GM19099 (cell line): ENCODE data around the gene TSC22D3.

ENCODE experiments used
- POLR2A ChIP-seq: IDR thresholded peaks from 3 replicates; pipeline ENCODE4 v1.6.1; 2011; ENCODE audit warnings: low read depth; ENCODE audit not compliant: insufficient read length; ENCODE audit errors: extremely low read depth

TSC22D3 gene

DNA sequence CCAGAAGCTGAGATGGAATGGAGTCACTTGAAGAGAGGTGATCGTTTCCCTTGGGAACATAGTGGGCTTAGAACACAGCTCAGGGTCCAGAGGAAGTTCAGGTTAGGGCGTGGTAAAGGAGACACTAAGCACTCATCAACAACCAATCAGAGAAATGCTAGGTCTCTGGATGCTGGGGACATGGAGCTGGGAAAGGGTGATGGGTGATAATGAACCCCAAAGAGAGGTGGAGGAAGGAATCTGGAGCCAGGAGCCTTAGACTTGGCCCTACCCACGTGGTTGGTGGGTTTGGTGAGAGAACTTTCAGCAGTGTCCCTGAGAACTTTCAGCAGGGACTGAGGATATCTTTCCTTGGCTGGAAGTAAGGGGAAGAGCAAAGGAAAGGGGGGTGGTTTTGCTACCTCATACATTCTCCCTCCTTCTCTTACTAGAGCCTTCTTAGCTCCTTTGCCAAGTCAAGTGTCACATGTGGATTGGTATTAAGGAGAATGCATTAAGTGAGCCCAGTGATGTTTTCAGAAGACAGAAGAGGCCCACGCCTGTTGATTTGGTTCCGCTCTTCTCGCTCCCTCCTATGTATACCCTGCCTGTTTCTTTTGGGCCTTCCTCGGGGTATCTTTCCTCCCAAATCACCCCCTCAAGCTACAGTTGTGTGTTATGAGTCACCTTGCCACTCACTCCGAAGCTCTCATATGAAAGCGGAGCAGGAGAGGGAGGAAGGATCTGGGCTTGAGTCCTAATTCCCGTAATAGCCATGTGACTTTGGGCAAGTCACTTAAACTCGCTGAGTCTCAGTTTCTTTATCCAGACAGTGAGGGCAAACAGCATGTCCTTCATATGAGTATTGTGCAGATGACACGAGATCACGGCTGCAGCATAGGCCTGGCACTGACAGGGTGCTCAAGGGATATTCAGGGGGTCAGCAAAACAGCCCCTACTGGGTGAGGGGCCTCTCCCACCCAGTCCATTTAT is 63.1 kb downstream of the TSC22D3 start:
- TF ChIP-seq POLR2A = no peak

DNA sequence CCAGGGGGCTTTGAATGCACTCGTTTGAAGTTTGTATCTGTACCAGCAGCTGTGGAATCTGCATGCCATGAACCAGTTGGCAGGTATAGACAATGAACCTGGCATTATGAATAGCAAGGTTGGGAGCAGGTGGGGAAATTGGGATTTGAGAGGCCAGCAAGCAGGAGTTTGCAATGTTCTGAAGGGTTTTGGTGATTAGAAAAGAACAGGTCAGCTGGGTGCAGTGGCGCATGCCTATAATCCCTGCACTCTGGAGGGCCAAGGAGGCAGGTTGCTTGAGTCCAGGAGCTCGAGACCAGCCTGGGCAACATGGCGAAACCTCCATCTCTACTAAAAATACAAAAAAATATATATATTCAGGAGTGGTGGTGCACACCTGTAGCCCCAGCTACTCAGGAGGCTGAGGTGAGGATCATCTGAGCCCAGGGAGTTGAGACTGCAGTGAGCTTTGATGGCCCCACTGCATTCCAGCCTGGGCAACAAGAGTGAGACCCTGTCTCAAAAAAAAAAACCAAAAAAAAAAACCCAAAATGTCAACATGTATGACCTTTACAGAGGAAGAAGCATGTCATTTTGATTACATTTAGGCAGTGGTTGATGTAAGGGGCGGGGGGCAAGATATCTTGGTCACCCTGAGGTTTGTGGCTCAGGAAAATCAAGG is 63.9 kb downstream of the TSC22D3 start:
- TF ChIP-seq POLR2A = no peak

DNA sequence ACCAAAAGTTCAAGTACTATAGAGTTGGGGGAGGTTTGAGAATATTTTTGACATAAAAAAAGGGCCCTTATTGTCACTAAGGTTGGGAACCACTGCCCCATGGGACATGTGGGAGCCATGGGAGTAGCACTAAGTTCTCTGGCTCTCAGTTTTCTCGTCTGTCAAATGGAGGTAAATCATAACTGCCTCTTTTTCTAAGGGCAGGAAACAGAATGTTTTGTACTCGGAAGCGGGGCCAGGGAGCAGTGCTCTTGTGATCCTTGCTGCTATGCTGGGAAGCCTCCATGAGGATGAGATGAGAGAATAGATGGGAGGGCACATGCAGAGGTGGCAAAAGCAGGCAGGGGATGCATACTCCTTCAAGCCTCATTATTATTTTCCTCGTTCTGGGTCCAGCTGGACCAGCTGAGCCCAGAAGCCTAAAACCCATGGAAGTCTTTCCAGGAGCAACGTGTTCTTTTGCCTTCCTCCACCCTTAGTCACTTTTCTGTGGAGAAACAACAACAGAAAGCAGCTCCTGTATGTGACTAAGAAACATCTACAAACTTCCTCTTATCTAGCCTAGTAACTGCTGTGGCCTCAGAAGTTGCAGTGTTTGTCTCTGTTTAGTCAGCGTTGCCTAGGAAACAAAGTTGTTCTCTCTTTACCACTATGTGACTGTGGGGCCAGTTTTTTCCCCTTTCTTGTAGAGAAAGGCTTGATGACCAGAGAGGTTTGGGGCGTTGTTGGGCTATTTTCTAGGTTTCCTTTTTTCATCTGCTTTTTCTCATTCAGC is 64.8 kb downstream of the TSC22D3 start:
- no peak for TF ChIP-seq POLR2A

DNA sequence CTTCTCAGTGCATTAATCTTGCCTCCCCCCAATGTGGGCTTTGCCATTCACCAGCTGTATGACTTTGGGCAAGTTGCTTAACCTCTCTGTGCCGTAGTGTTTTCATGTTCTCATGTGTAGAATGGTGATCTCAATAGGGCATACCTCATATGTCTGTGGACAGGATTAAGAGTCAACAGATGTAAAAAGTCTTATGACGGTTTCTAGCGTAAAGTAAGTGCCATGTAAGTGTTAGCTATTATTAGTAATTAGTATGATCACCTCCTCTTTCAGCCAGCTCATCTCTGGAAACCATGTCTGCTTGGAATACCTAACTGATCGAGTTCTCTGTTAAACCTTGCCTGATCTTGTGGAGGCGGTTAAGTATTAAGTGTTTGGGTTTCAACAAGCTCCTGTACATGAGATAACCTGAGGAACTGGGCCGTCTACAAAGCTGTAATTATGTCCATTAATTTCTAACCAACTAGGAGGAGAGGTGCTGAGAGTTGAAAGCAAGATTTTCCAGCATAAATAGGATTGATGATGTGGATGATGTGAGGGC is 66.3 kb downstream of the TSC22D3 start:
- no peak for TF ChIP-seq POLR2A

DNA sequence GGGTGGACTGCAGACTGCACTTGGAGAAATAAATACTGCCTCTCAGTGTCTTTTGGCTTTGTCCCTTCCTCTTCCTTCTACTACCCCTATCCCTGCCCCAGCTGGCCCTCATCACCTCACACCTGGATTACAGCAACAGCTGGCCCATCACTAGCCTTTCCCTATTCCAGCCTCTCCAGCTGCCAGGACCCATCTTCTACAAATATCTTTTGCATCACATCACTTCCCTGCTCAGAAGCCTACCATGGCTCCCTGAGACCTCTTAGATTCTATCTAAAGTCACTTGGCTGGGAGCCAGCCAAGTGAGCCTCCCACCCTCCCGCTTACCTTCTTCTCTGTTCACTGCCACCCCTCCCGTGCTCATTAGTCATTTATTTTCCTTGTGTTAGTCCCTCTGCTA is 66.8 kb downstream of the TSC22D3 start:
- TF ChIP-seq POLR2A = no peak

DNA sequence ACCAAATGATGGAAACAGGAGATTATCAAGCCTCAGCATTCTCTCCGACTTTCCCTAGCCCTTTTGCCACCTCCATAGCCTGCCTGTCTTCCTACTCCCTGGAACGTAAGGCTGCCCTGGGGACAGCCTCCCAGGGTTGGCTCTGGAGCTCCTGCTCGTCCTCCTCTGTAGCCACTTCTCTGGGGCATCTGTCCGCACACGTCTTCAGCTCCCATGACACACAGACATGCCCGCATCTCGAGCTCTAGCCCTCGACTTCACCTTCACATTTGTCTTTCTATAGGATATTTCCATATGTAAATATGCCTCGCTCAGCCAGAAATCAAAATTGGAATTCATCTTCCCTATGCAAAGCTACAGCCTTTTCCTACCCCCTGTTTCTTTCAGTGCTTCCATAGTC is 67.7 kb downstream of the TSC22D3 start:
- TF ChIP-seq POLR2A = no peak

DNA sequence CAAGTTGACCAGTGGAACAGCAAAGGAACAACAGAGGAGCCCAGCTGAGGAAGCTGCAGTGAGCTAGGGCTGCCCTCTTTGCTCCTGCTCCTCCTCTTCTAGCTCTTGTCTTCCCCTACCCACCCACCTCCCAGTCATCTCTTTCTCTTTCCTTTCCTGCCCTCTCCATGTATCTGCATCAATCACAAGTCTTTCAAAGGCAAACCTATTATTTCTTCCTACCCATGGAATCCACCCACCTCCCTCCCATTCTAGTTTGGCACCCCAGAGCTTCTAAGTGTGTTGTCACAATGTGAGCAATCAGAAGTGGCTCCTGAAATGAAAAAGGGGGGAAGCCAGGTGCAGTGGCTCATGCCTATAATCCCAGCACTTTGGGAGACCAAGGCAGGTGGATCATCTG is 69.3 kb downstream of the TSC22D3 start:
- TF ChIP-seq POLR2A = no peak

DNA sequence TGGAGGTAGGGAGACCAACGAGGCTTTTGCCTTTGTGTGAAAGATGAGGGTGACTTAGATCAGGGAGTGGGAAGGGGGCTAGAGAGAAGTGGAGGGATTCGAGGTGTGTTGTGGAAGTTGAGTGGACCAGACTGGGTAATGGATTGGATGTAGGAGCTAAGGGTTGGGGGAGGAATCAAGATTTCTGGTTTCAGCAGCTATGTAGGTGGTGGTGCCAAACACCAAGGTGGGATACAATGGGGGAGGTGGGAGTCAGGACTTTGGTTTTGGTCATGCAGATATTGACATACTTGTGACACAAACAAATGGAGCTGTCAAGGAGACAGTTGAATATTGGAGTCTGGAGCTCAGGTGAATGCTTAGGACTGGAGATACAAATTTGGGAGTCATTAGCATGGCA is 71.0 kb downstream of the TSC22D3 start:
- no peak for TF ChIP-seq POLR2A

DNA sequence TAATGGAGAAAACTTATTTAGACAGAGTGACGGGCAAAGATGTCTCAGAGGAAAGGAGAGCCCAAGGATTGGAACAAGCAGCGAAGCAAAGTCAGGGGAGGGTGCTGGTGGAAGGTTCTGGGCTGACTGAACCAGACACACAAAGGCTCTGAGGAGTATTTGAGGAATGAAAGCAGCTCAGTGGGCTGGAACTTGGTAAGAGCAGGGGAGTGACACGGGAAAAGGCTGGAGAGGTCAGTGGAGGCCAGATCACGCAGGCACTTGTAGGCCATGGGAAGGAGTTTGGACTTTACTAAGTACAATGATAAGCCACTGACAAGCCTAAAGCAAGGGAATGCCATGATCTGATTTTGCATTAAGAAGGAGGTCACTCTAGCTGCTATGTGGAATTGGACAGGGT is 71.4 kb downstream of the TSC22D3 start:
- TF ChIP-seq POLR2A = no peak

DNA sequence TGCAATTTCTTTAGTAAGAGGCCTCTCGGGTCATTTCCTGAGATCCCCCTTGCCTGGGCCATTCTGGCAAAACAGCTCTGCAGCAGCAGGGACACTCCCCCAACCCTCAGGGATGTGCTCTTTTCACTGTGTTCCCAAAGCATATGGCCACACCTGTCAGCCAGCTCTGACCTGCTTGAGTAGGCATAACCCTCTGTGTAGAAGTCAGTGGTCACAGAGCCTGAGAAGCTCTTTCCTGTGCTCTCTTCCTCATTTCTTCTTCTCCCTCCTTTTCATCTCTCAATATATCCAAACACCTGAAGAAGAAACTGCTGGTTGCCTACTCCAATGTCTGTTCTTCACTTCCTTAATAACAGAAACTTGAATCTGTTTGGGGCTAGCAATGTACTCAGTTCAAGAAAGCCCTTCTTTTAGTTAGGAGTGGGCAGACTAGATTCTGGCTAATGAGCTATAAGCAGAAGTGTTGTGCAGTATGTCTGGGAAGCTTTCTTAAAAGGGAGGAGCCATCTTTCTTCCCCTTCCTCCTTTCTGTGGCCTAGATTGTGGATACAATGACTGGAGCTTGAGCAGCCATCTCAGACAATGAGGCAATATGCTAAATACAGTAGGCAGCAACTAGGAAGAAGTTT is 74.0 kb downstream of the TSC22D3 start:
- no peak for TF ChIP-seq POLR2A

DNA sequence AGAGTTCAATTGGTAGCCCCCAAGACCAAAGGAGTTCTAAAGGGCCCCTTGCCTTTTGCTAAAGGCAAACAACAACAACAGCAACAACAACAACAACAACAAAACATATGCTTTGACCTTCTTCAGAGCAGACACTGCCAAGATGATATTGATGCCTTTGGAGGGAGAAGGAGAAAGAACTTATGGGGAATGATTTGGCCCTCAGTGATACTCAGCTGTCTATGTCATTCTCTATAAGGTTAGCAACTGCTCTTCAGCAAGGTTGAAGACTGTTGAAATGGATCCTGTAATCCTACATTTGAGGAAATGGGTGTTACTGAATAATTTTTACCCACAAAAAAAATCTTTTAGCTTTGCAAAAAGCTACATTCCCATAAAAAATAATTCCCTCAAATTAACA is 74.8 kb downstream of the TSC22D3 start:
- no peak for TF ChIP-seq POLR2A

DNA sequence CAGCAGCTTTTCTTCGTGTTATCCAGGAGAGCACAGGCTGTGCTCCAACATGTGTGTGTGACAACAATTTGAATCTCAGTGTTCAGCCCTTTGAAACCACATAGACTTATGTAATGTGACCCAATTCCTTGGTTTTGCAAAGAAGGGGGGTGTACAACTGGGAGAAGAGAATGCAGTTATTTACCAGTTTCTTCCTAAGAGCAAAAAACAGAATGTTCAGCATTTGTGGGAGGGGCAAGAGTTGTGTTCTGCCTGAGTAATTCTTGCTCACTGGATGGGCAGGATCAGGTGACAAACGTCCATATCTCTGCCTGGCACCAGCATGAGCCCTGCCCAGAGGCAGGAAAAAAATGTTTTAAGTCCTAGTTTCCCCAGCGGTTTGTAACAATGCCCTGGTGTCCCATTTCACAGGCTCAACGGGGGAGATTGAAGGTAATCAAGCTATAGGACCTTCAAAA is 75.2 kb downstream of the TSC22D3 start:
- TF ChIP-seq POLR2A = no peak

DNA sequence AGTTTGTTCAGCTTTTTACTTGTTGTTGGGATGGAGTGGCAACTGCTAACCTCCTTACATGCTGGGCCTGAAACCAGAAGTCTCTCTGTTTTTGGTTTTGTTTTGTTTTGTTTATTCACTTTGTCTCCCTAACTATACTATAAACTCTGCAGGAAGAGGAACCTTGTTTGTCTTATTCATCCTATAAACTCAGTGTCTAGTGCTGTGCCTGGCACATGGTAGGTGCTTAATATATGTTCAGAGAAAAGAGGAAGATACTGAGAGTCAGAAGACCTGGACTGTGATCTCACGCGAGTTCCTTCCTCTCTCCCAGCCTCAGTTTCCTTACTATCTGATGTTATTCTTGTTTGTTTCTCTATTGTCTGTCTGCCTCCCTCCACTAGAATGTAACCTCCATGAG is 76.0 kb downstream of the TSC22D3 start:
- TF ChIP-seq POLR2A = no peak

DNA sequence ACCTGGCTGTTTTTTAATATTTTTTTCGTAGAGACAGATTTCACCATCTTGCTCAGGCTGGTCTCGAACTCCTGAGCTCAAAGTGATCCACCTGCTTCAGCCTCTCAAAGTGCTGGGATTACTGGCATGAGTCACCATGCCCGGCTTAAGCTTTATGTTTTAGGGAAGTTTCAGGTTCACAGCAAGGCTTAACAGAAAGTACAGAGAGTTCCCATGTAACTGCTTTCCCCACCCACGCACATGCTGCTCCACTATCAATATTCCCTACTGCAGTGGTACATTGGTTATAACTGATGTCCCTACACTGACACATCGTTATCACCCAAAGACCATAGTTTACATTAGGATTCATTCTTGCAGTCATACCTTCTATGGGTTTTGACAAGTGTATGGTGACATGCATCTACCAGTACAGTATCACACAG is 84.6 kb downstream of the TSC22D3 start:
- TF ChIP-seq POLR2A = no peak
